HG03175 (cell line): ENCODE results near the gene COL5A3.
"Not testable (repeated sequence)": the region's sequence is repeated elsewhere in the genome, so short reads cannot be mapped to it uniquely, and the experiment has no call there.

Experiments
- ATAC-seq: cut with Tn5 transposase; IDR thresholded peaks from one replicate; pipeline ENCODE4 v1.9.1; 2021; ENCODE audit warnings: mild to moderate bottlenecking, moderate library complexity; ENCODE audit not compliant: unreplicated experiment

Gene COL5A3

GRCh38 chr19:10010247-10010691 is at the start of gene COL5A3:
Gene COL5A3 (minus strand): TSS chr19:10010504. CDS start chr19:10010385, 119 bp downstream.
- no peak for ATAC-seq

GRCh38 chr19:10052602-10053360 is 42.5 kb upstream of the COL5A3 start:
- no peak for ATAC-seq

- ATAC-seq = no peak
Observed at GRCh38 chr19:10049626-10050025, 39.3 kb upstream of the COL5A3 start.

GRCh38 chr19:10045371-10045770 is 35.1 kb upstream of the COL5A3 start:
- no peak for ATAC-seq

- ATAC-seq = no peak
Observed at GRCh38 chr19:10044390-10044789, 34.1 kb upstream of the COL5A3 start.

GRCh38 chr19:10043286-10043927 is 33.1 kb upstream of the COL5A3 start:
- no peak for ATAC-seq

- ATAC-seq = no peak
Observed at GRCh38 chr19:10037809-10038208, 27.5 kb upstream of the COL5A3 start.

GRCh38 chr19:10037367-10037766 is 27.1 kb upstream of the COL5A3 start:
- no peak for ATAC-seq

- no peak for ATAC-seq
Observed at GRCh38 chr19:10036601-10037071, 26.3 kb upstream of the COL5A3 start.

GRCh38 chr19:10033614-10034013 is 23.3 kb upstream of the COL5A3 start:
- no peak for ATAC-seq

- ATAC-seq = peak; percentile 52
Observed at GRCh38 chr19:10027158-10027997, 17.1 kb upstream of the COL5A3 start.

GRCh38 chr19:10026744-10027143 is 16.4 kb upstream of the COL5A3 start:
- ATAC-seq = no peak

GRCh38 chr19:10023096-10023495 is 12.8 kb upstream of the COL5A3 start:
- ATAC-seq = not testable (repeated sequence)

- no peak for ATAC-seq
Observed at GRCh38 chr19:10021863-10022262, 11.6 kb upstream of the COL5A3 start.

GRCh38 chr19:10021446-10021845 is 11.1 kb upstream of the COL5A3 start:
- ATAC-seq = no peak

- no peak for ATAC-seq
Observed at GRCh38 chr19:10020851-10021250, 10.5 kb upstream of the COL5A3 start.

- ATAC-seq = no peak
Observed at GRCh38 chr19:10019246-10019645, 8.9 kb upstream of the COL5A3 start.

- ATAC-seq = no peak
Observed at GRCh38 chr19:10018786-10019185, 8.5 kb upstream of the COL5A3 start.

- no peak for ATAC-seq
Observed at GRCh38 chr19:10018263-10018662, 8.0 kb upstream of the COL5A3 start.

- no peak for ATAC-seq
Observed at GRCh38 chr19:10013834-10014618, 3.7 kb upstream of the COL5A3 start.

GRCh38 chr19:10013316-10013715 is 3.0 kb upstream of the COL5A3 start, which contains the start of gene RDH8:
Gene RDH8 (plus strand): TSS chr19:10013483. CDS start chr19:10013498, 15 bp downstream.
- no peak for ATAC-seq
